ENCODE measurements around the gene FYN. TPM values are rescaled to one million over a fixed set of nuclear protein-coding genes. Genes with fewer than 3 reads are reported as not detected.

Gene FYN
- total RNA-seq, 4 donors from 2014 or later: 108 to 281 (median 186) TPM

DNA sequence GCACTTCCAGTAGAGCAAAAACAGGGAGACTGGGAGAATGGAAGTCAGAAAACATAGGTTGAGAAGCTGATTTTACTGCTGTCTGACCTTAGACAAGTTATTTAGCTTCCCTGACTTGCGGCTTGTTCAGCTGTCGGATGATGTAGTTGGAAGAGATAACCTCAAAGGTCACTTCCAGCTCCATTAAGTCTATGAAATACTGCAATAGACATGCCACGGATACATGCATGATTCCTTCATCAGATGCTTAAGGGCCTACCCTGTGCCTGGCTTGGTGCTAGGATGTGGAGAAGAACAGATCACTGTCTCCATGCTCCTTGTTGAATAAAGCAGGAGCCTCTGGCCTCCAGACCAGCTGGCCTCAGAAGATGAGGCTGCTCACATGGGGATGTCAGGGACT is 43.7 kb downstream of the FYN start:
- no peak for ATAC-seq (ENCODE audit: low FRiP score)
- DNase-seq (ENCODE audit: low spot score): no peak
- TF ChIP-seq, protein P1, sequence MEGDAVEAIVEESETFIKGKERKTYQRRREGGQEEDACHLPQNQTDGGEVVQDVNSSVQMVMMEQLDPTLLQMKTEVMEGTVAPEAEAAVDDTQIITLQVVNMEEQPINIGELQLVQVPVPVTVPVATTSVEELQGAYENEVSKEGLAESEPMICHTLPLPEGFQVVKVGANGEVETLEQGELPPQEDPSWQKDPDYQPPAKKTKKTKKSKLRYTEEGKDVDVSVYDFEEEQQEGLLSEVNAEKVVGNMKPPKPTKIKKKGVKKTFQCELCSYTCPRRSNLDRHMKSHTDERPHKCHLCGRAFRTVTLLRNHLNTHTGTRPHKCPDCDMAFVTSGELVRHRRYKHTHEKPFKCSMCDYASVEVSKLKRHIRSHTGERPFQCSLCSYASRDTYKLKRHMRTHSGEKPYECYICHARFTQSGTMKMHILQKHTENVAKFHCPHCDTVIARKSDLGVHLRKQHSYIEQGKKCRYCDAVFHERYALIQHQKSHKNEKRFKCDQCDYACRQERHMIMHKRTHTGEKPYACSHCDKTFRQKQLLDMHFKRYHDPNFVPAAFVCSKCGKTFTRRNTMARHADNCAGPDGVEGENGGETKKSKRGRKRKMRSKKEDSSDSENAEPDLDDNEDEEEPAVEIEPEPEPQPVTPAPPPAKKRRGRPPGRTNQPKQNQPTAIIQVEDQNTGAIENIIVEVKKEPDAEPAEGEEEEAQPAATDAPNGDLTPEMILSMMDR (IDR thresholded peaks at IDR 0.05): no peak

DNA sequence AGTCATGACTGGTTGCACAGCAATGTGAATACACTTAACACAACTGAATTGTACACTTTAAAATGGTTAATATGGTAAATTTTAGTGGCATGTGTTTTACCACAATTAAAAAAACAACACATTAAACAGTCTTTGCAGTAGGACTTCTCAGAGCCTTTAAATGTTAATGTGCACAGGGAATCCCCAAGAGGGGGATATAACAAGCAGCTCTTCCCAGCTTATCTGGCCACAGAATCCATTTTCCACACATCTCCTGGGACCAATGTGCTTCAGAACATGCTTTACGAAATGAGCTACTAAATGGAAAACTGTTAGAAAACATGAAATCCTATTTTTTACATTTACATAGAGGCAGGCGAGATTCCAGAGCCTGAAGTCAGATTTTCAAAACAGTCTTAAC is 44.4 kb downstream of the FYN start:
- ATAC-seq (ENCODE audit: low FRiP score) (no peak), DNase-seq (ENCODE audit: low spot score) (no peak)
- TF ChIP-seq, protein P1 (IDR thresholded peaks at IDR 0.05): no peak

DNA sequence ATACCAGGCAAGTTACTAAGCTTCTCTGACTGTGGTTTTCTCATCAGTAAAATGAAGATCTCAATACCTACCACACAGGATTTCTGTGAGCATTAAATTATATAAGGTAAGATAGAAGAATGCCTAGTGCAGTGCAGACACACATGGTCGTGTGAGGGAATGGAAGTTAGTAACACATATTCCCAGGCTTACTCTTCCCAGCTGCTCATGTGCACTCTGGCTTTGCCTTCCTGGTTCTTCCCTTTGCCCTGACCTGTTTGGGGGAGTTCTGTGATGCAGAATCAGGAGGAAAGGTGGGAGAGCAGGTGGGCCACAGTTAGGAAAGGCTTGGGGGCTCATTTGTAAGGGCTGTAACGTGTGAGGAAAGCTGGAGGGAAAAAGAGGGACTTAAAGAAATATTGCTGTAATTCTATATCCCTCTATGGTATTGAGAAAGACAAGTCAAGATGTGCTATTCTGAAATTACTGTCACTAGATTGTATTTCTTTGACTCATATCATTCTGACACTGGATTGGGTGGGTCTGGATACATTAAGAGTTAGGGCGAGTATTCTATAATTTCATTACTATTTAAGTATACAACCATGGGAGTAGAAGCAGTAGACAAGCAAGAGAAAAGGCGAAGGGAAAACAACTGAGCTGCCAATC is 47.7 kb downstream of the FYN start:
- DNase-seq (ENCODE audit: low spot score) (no peak), ATAC-seq (ENCODE audit: low FRiP score) (no peak)
- TF ChIP-seq, protein P1 (IDR thresholded peaks at IDR 0.05): no peak

GRCh38 chr6:111824608-111825337 is 48.5 kb downstream of the FYN start:
- ATAC-seq (ENCODE audit: low FRiP score): no peak
- TF ChIP-seq, protein P1 (IDR thresholded peaks at IDR 0.05): no peak
- DNase-seq (ENCODE audit: low spot score): no peak

DNA sequence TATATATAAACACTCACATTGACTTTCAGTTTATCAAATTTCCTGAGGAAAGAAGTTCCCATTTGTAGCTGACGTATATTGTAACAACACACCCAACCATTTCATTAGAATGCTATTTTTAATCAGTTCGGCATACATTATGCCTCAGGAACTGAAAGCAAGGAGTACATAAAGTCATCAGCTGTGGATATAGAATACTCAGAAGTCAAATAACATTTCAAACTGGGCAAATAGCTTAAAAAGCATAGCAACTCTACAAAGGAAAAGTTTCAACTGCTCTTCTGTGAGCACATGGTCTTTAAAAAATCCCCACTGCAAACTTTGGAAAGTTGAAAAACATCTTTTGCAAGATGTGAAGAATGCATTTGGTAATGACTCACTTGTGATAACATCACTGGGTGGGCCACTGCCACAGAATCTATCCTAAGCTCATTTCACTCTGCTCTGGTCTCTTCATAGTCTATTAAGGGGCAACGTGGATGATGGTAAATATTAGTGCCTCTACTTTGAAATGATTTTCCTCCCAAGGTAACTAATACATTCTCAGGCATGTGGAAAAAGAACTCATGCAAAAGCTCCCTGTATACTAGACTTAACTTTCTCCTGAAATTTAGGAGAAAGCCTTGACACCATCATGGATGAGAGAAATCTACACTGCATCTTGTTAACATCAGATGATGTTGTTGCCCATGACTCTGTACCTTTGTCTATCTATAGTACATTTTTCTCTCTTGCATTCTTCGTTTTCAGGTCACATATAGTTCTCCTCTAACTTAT is 49.2 kb downstream of the FYN start:
- DNase-seq (ENCODE audit: low spot score): no peak
- ATAC-seq (ENCODE audit: low FRiP score): peak; percentile 82
- TF ChIP-seq, protein P1 (IDR thresholded peaks at IDR 0.05): no peak

DNA sequence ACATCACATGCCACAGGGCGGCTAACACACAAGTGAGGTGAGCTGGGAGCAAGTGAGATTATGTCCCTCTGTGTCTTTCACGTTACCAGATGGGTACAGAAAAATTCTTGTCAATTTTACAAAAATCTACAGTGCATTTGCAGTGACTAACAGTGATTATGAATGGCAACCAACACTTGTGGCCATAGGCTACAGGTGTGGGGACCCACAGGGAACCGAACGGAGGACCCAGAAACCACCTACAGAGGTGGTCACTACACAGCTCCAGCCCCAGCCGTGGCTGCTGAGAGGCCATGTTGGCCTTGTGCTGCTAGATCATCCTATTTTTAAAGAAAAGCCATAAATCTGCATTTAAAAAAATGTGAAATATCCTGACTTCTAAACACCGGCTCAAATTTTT is 50.2 kb downstream of the FYN start:
- ATAC-seq (ENCODE audit: low FRiP score) (no peak), DNase-seq (ENCODE audit: low spot score) (no peak)
- TF ChIP-seq, protein P1 (IDR thresholded peaks at IDR 0.05): no peak
